HG02885 (cell line): Measurements from ENCODE around the gene CHSY3.
"Not testable (repeated sequence)": the region's sequence is repeated elsewhere in the genome, so short reads cannot be mapped to it uniquely, and the experiment has no call there.

ENCODE experiments used
- ATAC-seq: cut with Tn5 transposase; IDR thresholded peaks from one replicate; pipeline ENCODE4 v1.9.1; 2021; ENCODE audit warnings: mild to moderate bottlenecking; ENCODE audit not compliant: unreplicated experiment, poor library complexity

The CHSY3 gene

GRCh38 chr5:130138406-130139045, 234.3 kb downstream of the CHSY3 start:
- no peak for ATAC-seq

GRCh38 chr5:130141659-130142320, 237.5 kb downstream of the CHSY3 start:
- ATAC-seq: peak; percentile 87

GRCh38 chr5:130151239-130151638, 247.0 kb downstream of the CHSY3 start:
- no peak for ATAC-seq

- no peak for ATAC-seq
These were observed 251.2 kb downstream of the CHSY3 start for GRCh38 chr5:130155345-130156011.

GRCh38 chr5:130158036-130158435, 253.8 kb downstream of the CHSY3 start:
- no peak for ATAC-seq

GRCh38 chr5:130159968-130160367, 255.7 kb downstream of the CHSY3 start:
- no peak for ATAC-seq

- no peak for ATAC-seq
These were observed 260.7 kb downstream of the CHSY3 start for GRCh38 chr5:130164966-130165365.

- ATAC-seq: no peak
These were observed 262.7 kb downstream of the CHSY3 start for GRCh38 chr5:130166839-130167490.

GRCh38 chr5:130168211-130168610, 263.9 kb downstream of the CHSY3 start:
- ATAC-seq: no peak

GRCh38 chr5:130171699-130172098, 267.4 kb downstream of the CHSY3 start:
- no peak for ATAC-seq

GRCh38 chr5:130183115-130183514, 278.9 kb downstream of the CHSY3 start:
- ATAC-seq: no peak

GRCh38 chr5:130189961-130190360, 285.7 kb downstream of the CHSY3 start:
- no peak for ATAC-seq

GRCh38 chr5:130198927-130199326, 294.7 kb downstream of the CHSY3 start:
- peak; percentile 75 for ATAC-seq

- ATAC-seq: no peak
These were observed 302.4 kb downstream of the CHSY3 start for GRCh38 chr5:130206686-130207085.

- no peak for ATAC-seq
These were observed 309.3 kb downstream of the CHSY3 start for GRCh38 chr5:130213607-130214006.

GRCh38 chr5:130216286-130216685, 312.0 kb downstream of the CHSY3 start:
- ATAC-seq: no peak

- ATAC-seq: no peak
These were observed 318.3 kb downstream of the CHSY3 start for GRCh38 chr5:130222573-130222972.

- not testable (repeated sequence) for ATAC-seq
These were observed 322.3 kb downstream of the CHSY3 start for GRCh38 chr5:130226556-130226955.

- ATAC-seq: no peak
These were observed 323.4 kb downstream of the CHSY3 start for GRCh38 chr5:130227699-130228098.

GRCh38 chr5:130231786-130232185, 327.5 kb downstream of the CHSY3 start:
- ATAC-seq: no peak

- no peak for ATAC-seq
These were observed 330.6 kb downstream of the CHSY3 start for GRCh38 chr5:130234816-130235215.
